Aorta (tissue), 5 donors: Measurements from ENCODE around the gene PPP2R5E. TPM values are rescaled to one million over a fixed set of nuclear protein-coding genes. Genes with fewer than 3 reads are reported as not detected.
"Not testable (repeated sequence)": the region's sequence is repeated elsewhere in the genome, so short reads cannot be mapped to it uniquely, and the experiment has no call there.

ENCODE experiments used
- ATAC-seq: fragments of 200-7000 bp; cut with Tn5 transposase; one replicate; pipeline ENCODE4 v1.9.1; 2022; ENCODE audit warnings: moderate library complexity; ENCODE audit not compliant: low FRiP score
- DNase-seq, 2 donors: peaks; one replicate each; pipeline ENCODE4 v3.0.0-alpha.2; 2020
- H3K27ac ChIP-seq, 2 donors: one replicate each; pipeline ENCODE4 v1.5.1; 2013; ENCODE audit warnings: low read length in 2 of 2, mild to moderate bottlenecking in 2 of 2, moderate library complexity in 2 of 2, control low read depth in 1 of 2, inconsistent platforms in 1 of 2, low read depth in 1 of 2
- H3K27me3 ChIP-seq, 2 donors: one replicate each; pipeline ENCODE4 v1.6.1; 2013; ENCODE audit warnings: control low read depth in 1 of 2, low read length in 1 of 2, mild to moderate bottlenecking in 1 of 2, moderate library complexity in 1 of 2; ENCODE audit not compliant: insufficient read depth in 2 of 2, control insufficient read depth in 1 of 2
- H3K36me3 ChIP-seq, 2 donors: one replicate each; pipeline ENCODE4 v1.6.1; 2013; ENCODE audit warnings: control low read depth in 1 of 2, low read length in 1 of 2, mild to moderate bottlenecking in 1 of 2; ENCODE audit not compliant: insufficient read depth in 2 of 2, control insufficient read depth in 1 of 2
- H3K4me1 ChIP-seq, 2 donors: one replicate each; pipeline ENCODE4 v1.6.1; 2013; ENCODE audit warnings: low read length in 2 of 2, control low read depth in 1 of 2, mild to moderate bottlenecking in 1 of 2, moderate library complexity in 1 of 2; ENCODE audit not compliant: insufficient read depth in 2 of 2, control insufficient read depth in 1 of 2
- H3K4me3 ChIP-seq, 2 donors: one replicate each; pipeline ENCODE4 v1.5.1; 2013; ENCODE audit warnings: low read length in 2 of 2, control low read depth in 1 of 2, mild to moderate bottlenecking in 1 of 2
- H3K9me3 ChIP-seq: one replicate; pipeline ENCODE4 v1.6.1; 2013; ENCODE audit warnings: mild to moderate bottlenecking, low read length; ENCODE audit not compliant: control insufficient read depth
- WGBS, 2 donors: extraction: QIAGEN DNeasy Blood & Tissue Kit; methylation state at CpG; one replicate each; pipeline ENCODE4 v1.1.7; 2013; 5-methylcytosine and 5-hydroxymethylcytosine counted together
- intact Hi-C, 2 donors: fragments of 100-400 bp; cut with DNase I; formaldehyde crosslinking; loops; one replicate each; pipeline versions ENCODE4 v1.14.2 to v1.15.0; 2022
- polyA plus RNA-seq, 2 donors: library from polyadenylated mRNA; stranded (reverse); fragments of 200-250 nt; gene quantifications; one replicate each; pipeline ENCODE4 v1.2.3, GENCODE V29; 2013
- total RNA-seq, 2 donors: library from RNA; stranded (reverse); fragmentation: NEBNext Ultra II Directional; extraction: Animal tissue kit (Norgen Biotek cat#: 25700); gene quantifications; one replicate each; pipeline ENCODE4 v1.2.1, GENCODE V29; 2021
- donor health status: healthy with polysubstance abuse.
- donor health status: Bipolar disorder and iron deficiency.
- donor health status: DM: no; HTN: no; CAD: no.
- donor health status: DM: no; HTN: no; CAD: no.
- donor health status: DM: yes; HTN: yes; CAD: no.

The PPP2R5E gene
- total and polyA plus RNA-seq, 4 donors = 11.0 to 42.1 (median 25.1) TPM

- Histone ChIP-seq H3K27ac (no peak overlapping the region), H3K36me3 (peaks cover 0 to 9% of the 10 kb centered on the region in 2 donors), H3K27me3 (no peaks in the 10 kb centered on the region), H3K4me1 (no peaks in the 10 kb centered on the region), H3K9me3 (no peaks in the 10 kb centered on the region), H3K4me3 (no peak overlapping the region)
- no peak for DNase-seq
- intact Hi-C loops = loop anchor here (2.0 to 5.0 kb wide), 2 partner anchors 155 kb away; partner anchors contain the start of gene PPP2R5E (in 2 of the 2)
- ATAC-seq = no peak
- 76 to 78% methylated on average over 5 of the region's 5 CpGs for WGBS, 2 donors
These were observed 155.5 kb downstream of the PPP2R5E start for GRCh38 chr14:63387711-63388110.

- no peak overlapping the region for H3K4me3 ChIP-seq
- DNase-seq (no peak), ATAC-seq (no peak)
- H3K9me3 ChIP-seq = no peaks in the 10 kb centered on the region
- 78 to 81% methylated on average over 4 of the region's 4 CpGs for WGBS, 2 donors
- no peak overlapping the region for H3K27ac ChIP-seq
- no peaks in the 10 kb centered on the region for H3K27me3 ChIP-seq
- H3K36me3 ChIP-seq = peaks cover 5 to 10% of the 10 kb centered on the region in 2 donors
- H3K4me1 ChIP-seq = no peaks in the 10 kb centered on the region
- intact Hi-C loops = no loop called here
These were observed 159.3 kb downstream of the PPP2R5E start for GRCh38 chr14:63383776-63384367.

GRCh38 chr14:63378444-63378843, 164.7 kb downstream of the PPP2R5E start:
- 99 to 100% methylated on average over 2 of the region's 2 CpGs for WGBS, 2 donors
- Histone ChIP-seq H3K27me3 (no peaks in the 10 kb centered on the region), H3K9me3 (no peaks in the 10 kb centered on the region), H3K27ac (no peak overlapping the region), H3K4me3 (no peak overlapping the region), H3K36me3 (peaks cover 2 to 5% of the 10 kb centered on the region in 2 donors), H3K4me1 (no peaks in the 10 kb centered on the region)
- no peak for DNase-seq
- ATAC-seq = no peak
- intact Hi-C loops = no loop called here

GRCh38 chr14:63375769-63376168, 167.4 kb downstream of the PPP2R5E start:
- 41 to 49% methylated on average over 3 of the region's 3 CpGs for WGBS, 2 donors
- Histone ChIP-seq H3K27me3 (no peaks in the 10 kb centered on the region), H3K4me3 (no peak overlapping the region), H3K4me1 (no peaks in the 10 kb centered on the region), H3K36me3 (no peaks in the 10 kb centered on the region), H3K27ac (no peak overlapping the region), H3K9me3 (no peaks in the 10 kb centered on the region)
- intact Hi-C loops = no loop called here
- ATAC-seq = no peak
- no peak for DNase-seq

GRCh38 chr14:63371613-63372012, 171.6 kb downstream of the PPP2R5E start:
- intact Hi-C loops = not testable (repeated sequence)
- WGBS, 2 donors = 24 to 36% methylated on average over 2 of the region's 2 CpGs

GRCh38 chr14:63371033-63371432, 172.1 kb downstream of the PPP2R5E start:
- H3K9me3 ChIP-seq = no peaks in the 10 kb centered on the region
- no peaks in the 10 kb centered on the region for H3K4me1 ChIP-seq
- no peak overlapping the region for H3K27ac ChIP-seq
- intact Hi-C loops = no loop called here
- H3K27me3 ChIP-seq = no peaks in the 10 kb centered on the region
- DNase-seq = no peak
- no peak overlapping the region for H3K4me3 ChIP-seq
- no peak for ATAC-seq
- no peaks in the 10 kb centered on the region for H3K36me3 ChIP-seq
- 92 to 94% methylated on average over 4 of the region's 4 CpGs for WGBS, 2 donors

More at GRCh38 chr14:63371613-63372012, 171.6 kb downstream of the PPP2R5E start:
- not testable (repeated sequence) for H3K27me3 ChIP-seq, ATAC-seq, H3K36me3 ChIP-seq, H3K27ac ChIP-seq, DNase-seq, H3K4me3 ChIP-seq, H3K9me3 ChIP-seq, H3K4me1 ChIP-seq

GRCh38 chr14:63367742-63368364, 175.3 kb downstream of the PPP2R5E start:
- ATAC-seq = no peak
- Histone ChIP-seq H3K36me3 (no peaks in the 10 kb centered on the region), H3K27me3 (no peaks in the 10 kb centered on the region), H3K4me3 (no peak overlapping the region), H3K27ac (no peak overlapping the region), H3K4me1 (no peaks in the 10 kb centered on the region), H3K9me3 (no peaks in the 10 kb centered on the region)
- intact Hi-C loops = no loop called here
- no peak for DNase-seq

- no peaks in the 10 kb centered on the region for H3K27me3 ChIP-seq
- 44 to 49% methylated on average over 8 of the region's 8 CpGs for WGBS, 2 donors
- DNase-seq = no peak
- H3K4me1 ChIP-seq = no peaks in the 10 kb centered on the region
- no peak overlapping the region for H3K27ac ChIP-seq
- H3K4me3 ChIP-seq = no peak overlapping the region
- intact Hi-C loops = no loop called here
- no peak for ATAC-seq
- H3K9me3 ChIP-seq = no peaks in the 10 kb centered on the region
- H3K36me3 ChIP-seq = no peaks in the 10 kb centered on the region
These were observed 180.8 kb downstream of the PPP2R5E start for GRCh38 chr14:63362389-63362819.

GRCh38 chr14:63361790-63362189, 181.4 kb downstream of the PPP2R5E start:
- WGBS, 2 donors = 79 to 83% methylated on average over 4 of the region's 4 CpGs
- no peak for ATAC-seq
- intact Hi-C loops = no loop called here
- Histone ChIP-seq H3K9me3 (no peaks in the 10 kb centered on the region), H3K36me3 (no peaks in the 10 kb centered on the region), H3K27me3 (no peaks in the 10 kb centered on the region), H3K27ac (no peak overlapping the region), H3K4me3 (no peak overlapping the region), H3K4me1 (no peaks in the 10 kb centered on the region)
- no peak for DNase-seq
